Measurements from ENCODE around the gene ATP6V1B1.

Gene ATP6V1B1

DNA sequence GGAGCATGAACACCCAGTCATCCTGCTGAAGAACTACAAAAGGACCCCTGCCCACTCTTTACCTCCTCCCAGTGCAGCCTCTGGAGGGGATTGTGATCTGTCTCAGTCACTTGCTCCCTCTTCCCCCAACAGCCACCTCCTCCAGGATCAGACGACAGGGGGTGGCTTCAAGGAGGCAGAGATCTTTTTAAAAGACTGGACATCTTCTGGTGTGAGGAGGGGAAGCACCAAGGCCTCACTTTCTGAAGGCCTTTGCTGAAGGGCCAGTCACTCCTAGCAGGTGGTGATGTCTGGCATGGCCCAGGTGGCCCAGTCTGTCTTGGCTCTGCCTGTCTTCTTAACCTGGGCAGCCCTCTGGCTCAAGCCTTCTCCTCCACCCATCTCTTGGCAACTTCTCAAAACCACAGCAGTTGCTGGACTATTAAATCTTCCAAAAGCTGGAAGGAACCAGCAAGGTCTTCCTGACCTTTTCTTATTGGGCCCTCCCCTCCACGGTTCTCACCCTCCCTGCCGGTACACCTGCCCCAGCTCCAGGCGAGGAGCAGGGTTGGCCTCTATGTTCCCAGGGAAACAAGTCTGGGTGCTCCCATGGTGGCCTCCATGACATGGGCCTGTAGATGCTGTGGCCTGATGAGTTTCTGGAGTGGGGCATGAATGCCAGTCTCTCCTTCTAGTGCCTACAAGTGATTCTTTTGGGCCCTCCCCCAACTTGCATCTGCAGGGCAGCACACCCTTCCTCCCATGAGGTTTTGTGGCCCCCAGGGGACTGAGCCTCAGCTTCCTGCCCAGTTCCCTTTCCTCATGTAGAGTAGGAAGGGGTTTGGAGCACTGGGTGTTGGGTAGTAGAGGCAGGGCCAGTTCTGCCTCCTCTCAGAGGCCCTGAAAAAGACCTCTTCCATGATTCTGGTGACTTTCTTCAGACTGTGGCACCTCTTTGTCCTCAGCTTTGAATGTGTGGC, 5.0 kb upstream of the ATP6V1B1 start:
- DNase-seq: no peak

DNA sequence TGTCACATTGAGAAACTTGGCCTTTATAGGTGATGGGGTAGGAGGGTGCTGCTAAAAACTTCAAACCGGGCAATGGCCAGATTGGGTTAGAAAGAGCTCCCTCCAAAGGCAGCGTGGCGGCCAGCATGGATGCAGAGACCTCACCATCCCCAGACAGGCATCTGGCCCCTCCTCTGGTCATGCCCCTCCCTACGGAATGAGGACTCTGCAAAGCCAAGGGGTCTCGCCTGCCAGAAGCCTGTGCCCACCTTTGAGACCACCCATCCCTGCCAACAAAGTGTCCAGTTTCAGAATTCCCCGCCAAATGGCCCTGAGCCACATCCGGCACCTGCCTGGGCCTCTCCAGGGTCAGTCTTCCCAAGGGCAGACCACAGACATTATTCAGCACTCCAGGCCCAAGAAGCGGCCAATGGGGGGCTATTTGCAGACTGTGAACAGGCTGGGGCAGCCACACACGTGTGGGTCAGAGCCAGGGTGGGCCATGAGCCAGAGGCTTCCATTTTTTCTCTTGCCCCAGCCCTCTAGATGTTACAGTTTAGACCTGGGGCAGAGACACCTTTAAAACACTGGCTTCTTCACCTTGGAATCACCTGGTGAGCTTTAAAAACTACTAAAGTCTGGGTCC, 4.2 kb upstream of the ATP6V1B1 start:
- DNase-seq: no peak

DNA sequence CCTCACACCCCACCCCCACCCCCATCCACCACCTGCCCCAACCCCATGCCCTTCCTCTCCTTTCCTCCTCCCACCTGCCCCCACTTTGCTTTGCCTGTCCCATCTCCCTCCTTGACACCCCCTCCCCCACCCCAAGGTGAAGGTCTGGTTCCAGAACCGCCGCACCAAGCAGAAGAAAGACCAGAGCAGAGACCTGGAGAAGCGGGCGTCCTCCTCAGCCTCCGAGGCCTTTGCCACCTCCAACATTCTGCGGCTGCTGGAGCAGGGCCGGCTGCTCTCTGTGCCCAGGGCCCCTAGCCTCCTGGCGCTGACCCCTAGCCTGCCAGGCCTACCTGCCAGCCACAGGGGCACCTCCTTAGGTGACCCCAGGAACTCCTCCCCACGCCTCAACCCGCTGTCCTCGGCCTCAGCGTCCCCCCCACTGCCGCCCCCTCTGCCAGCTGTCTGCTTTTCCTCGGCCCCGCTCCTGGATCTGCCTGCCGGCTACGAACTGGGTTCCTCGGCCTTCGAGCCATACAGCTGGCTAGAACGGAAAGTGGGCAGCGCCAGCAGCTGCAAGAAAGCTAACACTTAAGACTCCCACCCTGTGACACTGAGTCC, 3.0 kb upstream of the ATP6V1B1 start:
- DNase-seq: no peak

DNA sequence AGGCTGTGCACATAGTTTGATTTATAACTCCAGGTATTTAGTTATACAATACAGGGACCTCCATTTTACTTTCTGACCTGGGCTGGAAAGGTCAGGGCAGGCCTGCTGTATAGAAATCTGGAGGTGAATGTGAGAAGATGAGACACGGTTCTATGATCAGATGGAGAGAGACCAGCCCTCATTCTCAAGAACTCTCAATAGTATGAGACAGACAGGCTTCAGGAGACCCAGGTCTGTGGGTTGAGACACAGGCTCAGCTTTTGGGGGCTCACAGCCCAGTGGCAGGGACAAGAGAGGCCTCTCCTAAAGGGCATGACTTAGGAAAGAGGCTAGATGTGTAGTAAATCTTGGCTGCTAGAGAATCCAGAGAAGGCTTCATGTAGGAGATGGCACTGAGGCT, 719 bp upstream of the ATP6V1B1 start:
- no peak for DNase-seq

DNA sequence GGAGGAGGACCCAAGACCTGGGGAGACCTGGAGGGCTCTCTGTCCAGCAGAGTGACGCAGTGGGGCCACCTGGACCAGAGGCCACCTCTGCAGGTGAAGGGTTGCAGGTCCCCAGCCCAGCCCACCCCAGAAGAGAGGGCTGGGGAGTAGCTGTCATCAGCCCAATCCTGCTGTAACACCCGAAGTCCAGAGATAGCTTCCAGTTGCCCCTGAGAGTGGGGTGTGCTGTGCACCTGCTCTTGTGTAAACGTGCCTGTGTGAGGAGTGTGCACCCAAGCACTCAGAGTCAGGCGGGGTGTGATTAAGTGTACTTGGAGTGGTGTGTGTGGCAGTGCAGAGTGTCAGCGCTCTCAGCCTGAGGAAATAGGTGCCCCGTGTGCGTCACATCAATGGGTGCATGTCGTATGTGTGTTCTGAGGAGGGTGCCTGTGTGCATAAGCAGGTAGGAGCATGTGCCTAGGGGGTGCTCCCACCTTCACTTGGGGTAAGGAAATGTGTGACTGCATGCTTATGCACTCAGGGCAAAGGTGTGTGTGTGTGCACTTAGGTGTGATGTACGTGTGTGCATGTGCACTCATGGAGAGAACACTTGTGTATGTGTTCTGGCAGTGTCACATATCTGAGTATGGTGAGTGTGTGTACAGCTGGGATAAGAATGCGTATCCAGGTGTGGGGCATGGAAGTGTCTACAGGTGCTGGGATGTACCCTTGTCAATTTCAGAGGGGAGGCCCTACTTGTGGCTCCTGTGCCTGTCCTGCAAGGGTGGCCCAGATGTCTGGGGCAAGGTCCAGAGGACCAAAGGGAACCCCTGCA, 672 bp downstream of the ATP6V1B1 start:
- no peak for DNase-seq

DNA sequence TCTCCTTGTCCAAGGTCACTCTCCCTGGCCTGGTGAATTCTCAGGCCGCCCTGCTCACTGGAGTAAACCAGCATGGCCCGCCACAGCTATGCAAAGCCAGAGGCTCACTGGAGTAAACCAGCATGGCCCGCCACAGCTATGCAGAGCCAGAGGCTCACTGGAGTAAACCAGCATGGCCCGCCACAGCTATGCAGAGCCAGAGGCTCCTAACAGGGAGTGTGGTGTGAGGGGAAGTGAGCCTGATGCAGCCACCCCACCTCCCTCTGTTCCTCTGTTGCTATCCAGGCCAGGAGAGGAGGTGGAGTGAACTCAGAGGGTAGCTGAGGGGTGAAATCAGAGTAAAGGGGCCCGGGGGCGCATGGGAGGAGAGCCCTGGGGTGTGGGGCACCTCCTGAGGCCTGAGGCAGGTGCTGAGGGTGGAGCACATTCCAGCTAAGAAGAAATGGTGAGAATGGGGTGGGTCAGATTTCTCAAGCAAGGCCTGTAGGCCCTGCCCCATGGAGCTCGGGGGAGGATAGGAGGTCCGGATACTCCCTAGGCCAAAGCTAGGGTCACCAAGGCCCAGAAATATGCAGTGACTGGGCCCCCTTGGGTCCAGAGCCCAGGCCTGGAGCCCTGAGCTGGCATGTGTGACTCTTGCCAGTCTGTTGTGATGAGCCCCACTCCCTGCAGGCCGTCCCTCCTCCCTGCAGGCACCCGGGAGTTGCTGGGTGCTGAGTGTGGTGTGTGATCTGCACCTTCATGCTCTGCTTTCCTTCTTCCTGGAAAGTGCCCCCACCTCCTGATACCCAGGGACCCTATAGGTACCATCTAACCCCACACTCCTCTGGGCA, 1.5 kb downstream of the ATP6V1B1 start:
- DNase-seq: no peak

DNA sequence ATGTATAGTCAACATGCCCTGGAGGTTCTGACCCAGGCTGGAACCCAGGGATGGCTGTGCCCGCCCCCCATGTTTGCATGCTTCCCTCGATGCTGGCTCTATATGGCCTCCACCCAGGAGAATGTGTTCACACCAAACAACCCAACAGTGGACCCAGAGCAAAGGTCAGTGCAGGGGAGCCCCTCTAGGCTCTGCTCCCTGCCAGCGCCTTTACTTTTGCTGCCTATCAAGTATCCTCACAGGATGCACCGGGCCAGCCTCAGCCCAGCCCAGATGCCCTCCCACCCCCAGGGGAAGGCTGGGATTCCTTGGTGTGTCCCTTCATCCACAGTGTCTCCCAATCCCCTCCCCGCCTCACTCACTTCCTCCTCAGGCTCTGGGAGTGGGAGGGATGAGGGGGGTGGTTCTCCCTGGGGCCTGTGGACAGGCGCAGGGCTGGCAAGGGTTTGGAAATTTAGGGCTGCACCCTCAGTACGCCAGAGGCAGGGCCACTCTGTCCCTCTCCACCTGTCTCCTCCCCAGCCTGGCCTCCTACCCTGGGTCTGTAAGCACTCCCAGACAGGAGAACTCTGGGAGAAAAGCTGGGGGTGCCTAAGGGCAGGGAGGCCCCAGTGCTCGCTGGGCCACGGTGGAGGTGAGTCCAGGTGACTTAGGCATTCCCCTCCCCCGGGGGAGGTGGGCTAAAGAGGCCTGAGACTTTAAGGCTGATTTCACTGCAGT, 2.3 kb downstream of the ATP6V1B1 start:
- DNase-seq: no peak

DNA sequence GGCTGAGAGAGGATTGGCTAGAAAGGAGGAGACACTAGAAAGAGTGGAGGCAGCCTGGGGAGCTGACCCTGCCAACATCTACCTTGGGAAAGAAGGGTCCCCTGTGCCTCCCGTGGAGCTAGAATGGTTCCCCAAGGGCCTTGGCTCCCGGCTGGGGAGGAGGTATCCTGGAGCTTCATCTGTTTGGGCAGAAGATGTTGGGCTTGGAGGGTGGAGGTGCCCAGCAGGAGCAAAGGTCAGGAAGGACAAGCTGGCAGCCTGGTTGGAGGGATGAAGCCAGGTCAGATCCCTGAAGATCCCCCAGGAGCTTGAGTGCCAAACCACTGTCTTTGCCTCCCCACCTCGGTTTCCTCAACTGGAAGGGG, 2.9 kb downstream of the ATP6V1B1 start:
- no peak for DNase-seq

DNA sequence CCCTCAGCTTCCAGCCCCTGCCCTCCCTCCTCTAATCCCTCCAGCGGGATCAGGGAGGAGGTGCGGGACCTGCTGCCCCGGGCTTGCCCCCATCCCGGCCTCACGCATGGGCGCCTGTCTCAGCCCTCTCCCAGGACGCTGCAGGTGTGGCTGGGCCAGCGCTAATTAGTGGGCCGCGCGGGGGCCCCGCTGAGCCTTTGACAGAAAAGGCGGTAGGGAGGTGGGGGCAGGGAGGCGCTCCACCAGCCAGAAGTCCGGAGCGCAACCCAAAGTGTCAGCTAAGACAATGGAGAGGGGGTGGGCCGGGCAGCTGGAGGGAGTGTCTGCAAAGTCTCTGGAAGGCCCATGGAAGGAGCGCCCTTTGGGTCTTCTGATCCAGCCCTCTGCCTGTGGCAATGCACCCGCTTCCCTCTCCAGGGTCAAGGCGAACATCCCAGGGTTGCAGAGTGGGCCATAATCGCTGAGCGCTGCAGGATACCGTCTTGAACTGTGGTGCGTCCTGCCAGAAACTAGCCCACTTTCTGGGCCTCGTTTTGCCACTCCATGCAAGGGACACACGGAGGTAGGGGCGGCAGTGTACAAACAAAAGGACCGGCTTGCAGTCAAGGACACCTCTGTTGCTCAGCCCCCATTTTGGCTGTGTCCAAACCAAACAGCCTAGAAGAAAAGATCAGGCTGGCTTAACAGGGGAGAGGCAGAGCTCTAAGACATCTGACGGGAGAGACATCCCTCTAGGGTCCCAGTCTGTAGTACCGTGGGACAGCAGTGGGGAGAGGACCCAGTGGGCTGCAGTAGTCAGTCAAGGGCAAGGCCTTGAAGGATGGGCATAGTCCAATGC, 3.5 kb downstream of the ATP6V1B1 start:
- no peak for DNase-seq

DNA sequence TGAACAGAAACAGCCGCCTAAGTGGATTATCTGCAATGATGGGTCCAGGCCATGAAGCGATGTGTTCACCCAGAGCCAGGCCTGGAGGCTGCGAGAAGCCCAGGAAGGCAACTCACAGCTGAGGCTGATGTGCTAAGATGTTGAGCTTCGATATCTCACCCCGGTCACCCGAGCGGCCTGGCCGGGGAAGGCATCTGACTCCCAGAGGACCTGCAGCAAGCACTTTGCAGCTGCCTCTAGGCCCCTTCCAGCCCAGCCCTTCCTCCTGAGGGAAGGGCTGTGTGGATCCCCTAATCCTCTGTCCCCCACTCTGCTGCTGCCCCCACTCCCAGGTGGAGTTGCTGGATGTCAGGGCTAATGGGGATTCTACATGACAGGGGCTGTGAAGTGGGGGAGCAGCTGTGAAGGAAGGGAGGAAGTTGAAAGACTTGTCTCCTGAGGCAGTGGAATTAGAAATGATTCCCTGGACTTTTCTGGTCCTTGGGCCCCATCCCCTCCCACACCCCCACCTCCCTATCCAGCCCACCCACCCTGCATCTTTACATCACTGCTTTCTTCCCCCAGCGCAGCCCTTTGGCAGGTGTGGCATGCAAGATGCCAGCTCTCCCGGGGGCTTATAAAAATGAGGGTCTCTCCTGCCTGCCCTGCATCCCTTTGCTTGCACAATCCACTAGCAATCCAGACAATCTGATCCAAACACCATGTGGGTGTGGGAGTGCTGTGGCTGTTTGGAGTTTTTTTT, 4.3 kb downstream of the ATP6V1B1 start:
- DNase-seq: no peak

DNA sequence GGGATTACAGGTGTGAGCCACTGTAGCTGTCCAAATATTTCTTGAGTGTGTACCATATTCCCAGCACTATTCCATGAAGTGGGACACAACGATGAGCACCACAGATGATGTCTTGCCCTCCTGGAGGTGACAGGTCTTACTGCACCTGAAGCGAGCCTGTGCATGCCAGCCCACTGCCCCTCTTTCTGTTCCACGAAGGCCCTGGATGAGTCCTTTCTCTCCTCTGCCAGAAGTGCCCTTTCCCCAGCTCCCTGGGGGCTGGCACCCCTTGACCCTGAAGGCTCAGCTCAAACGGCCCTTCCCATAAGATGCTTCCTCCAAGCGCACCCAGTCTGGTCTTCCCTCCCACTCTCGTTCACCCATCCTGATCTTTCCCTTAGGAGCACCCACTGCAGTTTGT, 5.5 kb downstream of the ATP6V1B1 start:
- DNase-seq: no peak

DNA sequence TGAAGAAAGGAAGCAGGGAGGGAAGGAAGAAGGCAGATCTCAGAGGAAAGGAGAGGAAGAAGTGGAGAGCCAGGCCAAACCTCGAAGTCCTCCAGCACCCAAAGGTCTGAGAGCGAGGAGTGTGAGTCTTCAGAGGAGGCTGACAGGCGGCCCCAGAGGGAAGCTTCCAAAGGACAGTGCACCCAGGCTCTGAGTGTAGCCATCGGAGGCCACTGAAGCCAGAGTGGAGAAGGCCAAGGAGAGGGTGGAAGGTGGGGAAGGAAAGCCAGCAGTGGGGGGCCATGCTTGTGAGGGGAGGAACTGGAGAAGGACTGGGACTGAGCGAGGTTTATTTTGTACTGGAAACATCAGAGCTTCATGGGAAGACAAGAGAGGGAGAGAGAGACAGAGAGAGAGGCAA, 6.0 kb downstream of the ATP6V1B1 start:
- no peak for DNase-seq

DNA sequence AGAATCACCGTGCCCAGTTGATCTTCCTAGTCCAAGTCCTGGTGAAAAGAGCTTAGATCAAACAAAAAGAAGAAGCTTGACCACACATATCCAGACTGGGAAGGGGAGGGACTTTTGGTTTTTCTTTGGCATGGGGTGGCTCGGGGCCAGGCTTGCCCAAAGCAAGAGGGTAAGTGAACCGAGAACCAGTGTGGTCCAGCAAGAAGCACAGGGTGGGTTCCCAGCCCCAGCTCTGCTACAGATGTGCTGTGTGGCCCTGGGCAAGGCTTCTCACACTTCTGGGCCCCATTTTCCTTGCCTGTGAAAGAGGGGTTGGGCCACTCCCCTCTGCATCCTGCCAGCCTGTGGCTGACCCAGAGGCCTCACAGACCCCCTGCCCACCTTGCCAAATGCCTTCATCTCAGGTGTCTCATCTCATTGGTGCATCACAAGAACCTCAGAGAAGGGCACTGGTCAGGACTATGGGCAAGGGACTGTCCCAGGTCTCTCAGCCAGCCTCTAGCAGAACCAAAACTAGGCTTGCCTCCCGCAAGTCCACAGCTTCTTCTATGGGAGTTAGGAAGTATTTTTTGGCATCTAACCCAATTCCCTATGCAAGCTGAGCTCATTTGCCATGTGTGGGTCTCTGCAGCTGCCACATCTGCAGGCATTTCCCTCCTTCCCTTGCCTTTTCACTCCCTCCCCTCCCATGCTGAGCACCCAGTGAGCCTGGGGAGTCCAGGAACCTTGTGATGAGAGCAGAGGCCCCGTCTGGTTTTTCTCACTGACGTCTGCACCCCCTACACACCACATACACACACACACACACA, 6.9 kb downstream of the ATP6V1B1 start:
- DNase-seq: no peak

DNA sequence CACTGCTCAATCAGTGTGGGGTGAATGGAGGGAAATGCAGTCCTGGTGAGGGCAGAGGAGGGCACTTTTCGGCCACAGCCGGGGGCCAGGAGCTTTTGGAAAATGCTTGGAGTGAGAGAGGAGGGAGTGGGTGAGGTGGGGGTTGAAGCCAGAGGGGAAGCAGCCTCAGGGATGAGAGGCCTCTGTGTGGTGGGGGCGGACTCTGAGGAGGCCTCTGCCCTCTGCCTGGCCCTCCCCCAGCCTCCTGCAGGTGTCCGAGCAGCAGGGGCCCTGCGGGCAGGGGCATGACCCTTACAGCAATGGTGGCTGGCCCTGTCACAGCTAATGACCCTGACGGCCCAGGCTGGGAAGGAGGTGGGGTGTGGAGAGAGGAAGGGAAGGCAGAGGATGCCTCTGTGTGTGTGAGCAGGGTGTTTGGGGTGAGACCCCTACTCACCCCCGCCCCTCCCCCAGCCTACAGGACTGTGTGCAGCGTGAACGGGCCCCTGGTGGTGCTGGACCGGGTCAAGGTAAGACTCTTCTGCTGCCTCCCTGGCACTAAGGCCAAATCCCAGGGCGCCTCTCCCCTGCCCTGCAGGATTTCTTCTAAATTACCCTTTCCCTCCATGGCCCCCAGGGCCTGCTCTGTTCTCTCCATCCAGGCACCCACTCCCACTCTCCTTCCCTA, 7.6 kb downstream of the ATP6V1B1 start:
- no peak for DNase-seq

DNA sequence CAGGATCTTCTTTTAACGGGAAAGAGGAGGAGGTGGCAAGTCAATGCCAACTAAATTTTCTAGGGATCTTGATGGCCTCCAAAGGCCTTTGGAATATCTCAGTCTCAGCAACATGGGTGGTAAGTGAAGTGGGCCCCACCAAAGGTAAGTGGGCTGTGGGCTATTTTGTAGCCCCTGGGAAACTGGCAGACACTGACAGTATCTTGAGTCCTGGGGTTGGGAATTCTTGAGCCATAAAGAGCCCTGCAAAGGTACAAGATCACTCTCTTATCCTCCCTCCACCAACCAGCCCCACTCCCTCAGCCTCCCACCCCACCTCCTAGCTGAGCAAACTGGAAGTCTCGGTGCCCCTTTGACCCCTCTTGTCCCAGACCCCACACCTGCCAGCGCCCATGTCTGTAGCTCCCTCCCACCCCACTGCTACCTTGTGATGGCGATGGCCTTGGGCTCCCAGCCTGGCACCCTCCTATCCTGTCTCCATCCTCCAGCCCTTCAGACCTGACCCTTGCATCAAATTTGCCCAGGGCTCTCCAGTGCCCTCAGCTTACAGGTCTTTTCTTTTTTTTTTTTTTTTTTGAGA, 8.5 kb downstream of the ATP6V1B1 start:
- DNase-seq: no peak

DNA sequence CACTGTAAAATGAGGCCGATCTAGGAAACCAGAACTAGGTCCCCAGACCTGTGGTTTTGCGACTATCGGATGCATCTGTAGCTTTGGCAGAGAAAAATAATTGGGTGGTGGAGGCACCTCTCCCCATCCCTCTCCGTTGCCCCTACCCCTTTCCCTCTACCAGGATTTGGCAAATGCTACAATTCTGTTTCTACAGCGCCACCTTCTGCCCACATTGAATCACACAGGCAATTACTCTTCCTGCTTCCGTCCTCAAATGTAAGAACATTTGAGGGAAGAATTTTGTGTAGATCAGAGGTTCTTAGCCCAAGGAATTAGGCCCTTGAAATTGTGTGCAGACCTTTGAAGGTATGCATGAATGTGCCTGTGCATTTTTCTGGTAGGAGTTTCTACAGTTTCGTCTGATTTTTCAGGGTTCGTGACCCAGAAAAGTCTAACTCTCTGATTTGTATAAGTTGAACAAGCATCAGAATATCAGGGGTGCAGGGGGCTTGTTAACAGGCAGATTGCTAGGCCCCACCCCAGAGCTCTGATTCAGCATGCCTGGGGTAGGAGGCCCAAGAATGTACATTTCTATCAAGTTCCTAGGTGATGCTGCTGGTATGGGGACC, 11.2 kb downstream of the ATP6V1B1 start:
- DNase-seq: peak; percentile 21

DNA sequence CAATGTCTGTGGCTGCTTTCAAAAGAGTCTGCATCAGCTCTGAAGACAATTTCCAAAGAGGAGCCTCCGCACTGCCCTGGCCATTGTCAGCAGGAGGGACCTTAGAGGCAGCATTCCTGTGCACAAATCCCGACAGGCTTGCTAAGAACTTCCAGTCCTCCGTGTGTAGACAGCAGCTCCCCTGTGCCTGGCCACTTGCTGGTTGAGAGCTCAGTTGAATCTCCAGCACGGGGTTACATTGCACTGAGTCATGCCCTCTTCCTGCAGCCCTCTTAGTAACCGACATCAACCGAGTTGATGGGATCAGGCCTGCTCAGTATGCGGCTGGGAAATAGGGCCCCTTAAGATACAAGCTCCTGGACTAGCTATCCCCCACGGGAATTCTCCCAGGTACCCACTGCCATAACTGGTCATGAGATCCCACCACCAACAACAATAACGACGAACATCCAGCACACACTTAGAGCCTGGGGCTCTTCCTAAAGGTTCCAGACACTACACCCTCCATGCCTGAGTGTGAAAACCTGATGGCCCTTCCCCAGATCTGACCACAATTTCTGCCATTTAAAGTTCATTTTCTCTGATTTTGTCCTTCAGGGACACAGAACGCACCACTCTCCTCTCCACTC, 12.0 kb downstream of the ATP6V1B1 start:
- no peak for DNase-seq

Measured in DMS 273 treated with DMSO at 0.1 percent for 48 hours (cell line).